Muscle of leg (tissue), 11 donors: ENCODE data around the gene JAZF1. TPM values are rescaled to one million over a fixed set of nuclear protein-coding genes. Genes with fewer than 3 reads are reported as not detected.

ENCODE experiments used
- DNase-seq: peaks from one replicate; pipeline ENCODE4 v3.0.0; 2013
- H3K27ac ChIP-seq: one replicate; pipeline ENCODE4 v1.5.1; 2013; ENCODE audit warnings: mild to moderate bottlenecking, low read length, control low read depth
- H3K27me3 ChIP-seq: one replicate; pipeline ENCODE4 v1.6.1; 2013; ENCODE audit warnings: low read length; ENCODE audit not compliant: control insufficient read depth, insufficient read depth
- H3K36me3 ChIP-seq: one replicate; pipeline ENCODE4 v1.6.1; 2013; ENCODE audit warnings: low read length; ENCODE audit not compliant: control insufficient read depth, insufficient read depth
- H3K4me1 ChIP-seq: one replicate; pipeline ENCODE4 v1.6.1; 2013; ENCODE audit warnings: low read length; ENCODE audit not compliant: control insufficient read depth, insufficient read depth
- H3K4me3 ChIP-seq: one replicate; pipeline ENCODE4 v1.5.1; 2013; ENCODE audit warnings: low read length, control low read depth
- H3K9me3 ChIP-seq: replicated peaks from 2 replicates; pipeline ENCODE4 v1.6.1; 2013; ENCODE audit warnings: low read depth, low read length; ENCODE audit not compliant: control insufficient read depth
- WGBS: methylation state at CpG from one replicate; pipeline ENCODE4 v1.1.5; 2013; ENCODE audit warnings: missing lambda C conversion rate; ENCODE audit not compliant: insufficient coverage; 5-methylcytosine and 5-hydroxymethylcytosine counted together
- polyA plus RNA-seq, 8 donors: library from polyadenylated mRNA; unstranded; fragments of 120-200 nt; gene quantifications; one replicate each; pipeline versions ENCODE4 v1.2.1 to v1.2.3, GENCODE V29; 2013; ENCODE audit warnings: inconsistent platforms in 1 of 8, low replicate concordance in 1 of 8; ENCODE audit not compliant: insufficient read length in 8 of 8, insufficient read depth in 1 of 8
- total RNA-seq: library from RNA; stranded (reverse); fragments of 120-200 nt; gene quantifications from one replicate; pipeline ENCODE4 v1.2.4, GENCODE V29; 2013

Gene JAZF1
- total and polyA plus RNA-seq, 9 donors: 12.7 to 30.3 (median 28.1) TPM

- H3K4me1 ChIP-seq: peaks cover 7% of the 10 kb centered on the region
- peak overlapping the region; percentile 63 for H3K27ac ChIP-seq
- WGBS: 93% methylated on average over 2 of the region's 8 CpGs
- H3K36me3 ChIP-seq: no peaks in the 10 kb centered on the region
- H3K27me3 ChIP-seq: no peaks in the 10 kb centered on the region
- no peak overlapping the region for H3K4me3 ChIP-seq
- no peaks in the 10 kb centered on the region for H3K9me3 ChIP-seq
- DNase-seq: peak; percentile 85
Observed at GRCh38 chr7:28083164-28083997, 97.2 kb downstream of the JAZF1 start.

DNA sequence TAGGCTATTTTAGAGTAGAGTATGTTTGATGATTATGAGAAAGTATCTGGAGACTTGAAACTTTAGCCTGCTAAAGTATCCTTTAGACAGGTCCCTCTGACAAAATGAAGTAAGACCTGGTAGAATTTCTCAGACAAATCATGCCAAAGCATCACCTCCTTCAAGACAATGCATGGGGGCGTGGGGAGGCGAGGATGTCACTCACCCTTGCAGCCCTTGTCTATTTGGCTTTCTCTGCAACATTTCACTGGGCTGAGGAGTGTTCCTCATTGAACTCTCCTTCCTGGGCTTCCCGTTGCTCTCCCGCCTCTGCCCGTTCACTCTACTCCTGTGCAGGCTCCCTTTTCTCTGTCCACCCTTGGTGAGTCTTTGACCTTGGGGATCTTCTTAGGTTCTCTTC is 98.5 kb downstream of the JAZF1 start:
- Histone ChIP-seq H3K27me3 (no peaks in the 10 kb centered on the region), H3K4me1 (peaks cover 7% of the 10 kb centered on the region), H3K27ac (no peak overlapping the region), H3K36me3 (no peaks in the 10 kb centered on the region), H3K4me3 (no peak overlapping the region), H3K9me3 (no peaks in the 10 kb centered on the region)
- WGBS: 75% methylated on average over 5 of the region's 5 CpGs
- no peak for DNase-seq

DNA sequence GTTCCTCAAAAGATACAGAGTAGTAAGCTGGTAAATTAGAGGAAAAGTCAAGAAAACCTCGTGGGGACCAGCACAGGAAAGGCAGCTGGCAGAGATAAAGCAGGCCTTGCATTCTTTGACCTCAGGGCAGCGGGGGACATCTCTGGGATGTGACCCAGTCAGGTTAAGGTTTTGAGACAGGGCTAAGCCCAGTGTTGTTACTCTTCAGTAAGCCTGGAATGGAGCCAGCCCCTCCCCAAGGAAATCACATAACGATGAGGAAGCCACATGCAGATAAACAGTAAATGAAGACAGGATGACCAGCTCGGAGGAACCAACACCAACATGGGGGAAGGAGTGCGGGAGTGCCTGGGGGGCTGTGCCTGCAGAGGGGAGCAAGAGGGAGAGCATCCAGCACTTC is 99.6 kb downstream of the JAZF1 start:
- Histone ChIP-seq H3K36me3 (no peaks in the 10 kb centered on the region), H3K27ac (no peak overlapping the region), H3K4me3 (no peak overlapping the region), H3K27me3 (no peaks in the 10 kb centered on the region), H3K4me1 (peaks cover 7% of the 10 kb centered on the region), H3K9me3 (no peaks in the 10 kb centered on the region)
- 53% methylated on average over 3 of the region's 5 CpGs for WGBS
- no peak for DNase-seq

DNA sequence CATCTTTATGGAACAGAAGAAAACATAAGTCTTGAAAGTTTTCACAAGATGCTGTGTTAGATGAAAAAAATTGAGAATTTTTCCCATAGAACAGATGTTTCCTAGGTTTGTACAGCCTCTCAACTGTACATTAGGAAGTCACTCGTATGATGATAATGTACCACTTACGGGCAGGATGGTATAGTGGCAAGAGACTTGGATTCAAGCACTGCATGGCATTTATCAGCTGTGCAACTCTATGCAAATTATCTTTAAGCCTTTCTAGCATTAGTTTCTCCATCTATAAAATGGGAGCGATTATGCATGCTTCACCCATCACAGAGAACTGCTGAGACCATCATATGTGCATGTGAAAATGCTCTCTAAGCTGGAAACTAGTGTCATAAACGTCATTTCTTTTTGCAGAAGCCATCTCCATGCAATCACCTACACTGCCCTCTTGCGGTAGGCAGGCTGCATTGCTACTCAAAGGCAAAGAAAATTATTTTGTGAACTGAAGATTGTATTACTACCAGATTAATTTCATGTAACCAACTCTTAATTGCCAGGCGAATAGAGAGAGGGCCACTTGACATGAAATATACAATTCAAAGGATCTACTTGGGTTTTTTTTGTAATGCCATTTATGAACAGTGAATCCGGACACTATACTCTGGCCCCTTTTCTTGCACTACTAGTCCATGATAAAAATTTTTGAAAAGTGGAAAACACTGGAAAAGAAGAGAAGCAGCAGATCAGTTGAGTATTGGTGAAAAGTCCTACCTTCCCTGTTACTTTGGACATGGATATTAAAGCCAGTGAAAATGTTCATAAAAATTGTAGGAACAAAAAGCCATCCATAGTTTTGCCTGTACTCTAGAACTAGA is 102.3 kb downstream of the JAZF1 start:
- H3K4me3 ChIP-seq: no peak overlapping the region
- WGBS: no CpG with 5 or more reads among the region's 7 CpGs
- no peaks in the 10 kb centered on the region for H3K36me3 ChIP-seq
- peak overlapping the region; percentile 17 for H3K27ac ChIP-seq
- no peaks in the 10 kb centered on the region for H3K9me3 ChIP-seq
- DNase-seq: peak; percentile 81
- no peaks in the 10 kb centered on the region for H3K27me3 ChIP-seq
- H3K4me1 ChIP-seq: peaks cover 7% of the 10 kb centered on the region

DNA sequence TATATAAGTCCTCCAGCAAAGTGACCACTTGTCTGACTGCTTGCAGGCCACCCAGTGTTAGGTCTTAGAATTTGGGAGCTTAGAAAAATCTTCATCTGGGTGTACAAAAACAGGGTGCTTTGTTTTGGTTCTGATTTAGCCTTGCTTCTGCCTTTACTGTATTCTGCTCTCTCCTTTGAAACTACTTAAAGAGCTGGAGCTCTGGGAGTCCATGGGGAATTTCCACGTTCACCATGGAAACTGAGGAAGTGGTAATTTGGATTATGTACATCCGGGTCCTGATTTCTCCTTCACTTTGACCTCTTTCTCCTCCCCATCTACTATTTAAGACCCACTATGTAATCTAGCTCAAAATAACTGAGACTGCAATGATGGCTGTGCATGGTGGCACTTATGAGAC is 103.0 kb downstream of the JAZF1 start:
- Histone ChIP-seq H3K27ac (peak overlapping the region; percentile 17), H3K27me3 (no peaks in the 10 kb centered on the region), H3K4me1 (peaks cover 4% of the 10 kb centered on the region), H3K4me3 (no peak overlapping the region), H3K36me3 (no peaks in the 10 kb centered on the region), H3K9me3 (no peaks in the 10 kb centered on the region)
- WGBS: no CpG with 5 or more reads among the region's 2 CpGs
- DNase-seq: peak; percentile 69

DNA sequence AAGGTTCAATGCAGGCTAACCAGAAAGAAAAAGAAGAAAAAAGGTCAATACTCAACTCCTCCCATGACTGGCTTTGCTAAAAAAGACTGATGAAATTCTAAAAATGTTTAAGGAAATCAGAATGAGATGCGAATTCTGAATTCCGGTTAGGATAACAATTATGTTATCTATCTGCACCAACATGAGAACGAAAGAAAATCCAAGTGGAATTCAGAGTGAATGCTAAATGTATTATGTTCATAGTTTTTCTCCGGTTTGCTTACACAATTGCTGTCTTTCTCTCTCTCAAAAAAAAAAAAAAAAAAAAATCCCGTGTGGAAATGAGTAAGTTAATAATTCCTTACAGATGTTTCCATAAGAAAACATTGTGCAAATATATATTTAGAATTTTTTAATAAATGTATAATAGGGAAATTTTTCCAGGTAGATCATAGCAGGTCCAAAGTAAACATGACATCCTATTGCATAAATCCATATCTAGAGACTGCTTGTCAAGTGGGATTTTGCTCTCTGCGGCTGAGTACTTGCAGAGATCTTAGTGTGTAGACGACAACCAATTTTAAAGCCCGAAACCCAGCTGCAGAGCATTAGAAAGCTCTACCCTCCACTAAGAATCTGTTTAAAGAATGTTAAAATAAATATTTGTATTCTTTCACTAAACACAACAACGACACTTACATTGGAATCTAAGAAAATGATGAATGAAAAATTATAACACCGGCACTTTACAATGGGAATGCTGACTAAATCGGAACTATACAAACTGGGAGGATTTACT is 104.0 kb downstream of the JAZF1 start:
- no peak overlapping the region for H3K4me3 ChIP-seq
- no peaks in the 10 kb centered on the region for H3K27me3 ChIP-seq
- WGBS: no CpG with 5 or more reads among the region's 11 CpGs
- no peaks in the 10 kb centered on the region for H3K36me3 ChIP-seq
- peaks cover 4% of the 10 kb centered on the region for H3K4me1 ChIP-seq
- no peaks in the 10 kb centered on the region for H3K9me3 ChIP-seq
- peak overlapping the region; percentile 76 for H3K27ac ChIP-seq
- DNase-seq: peak; percentile 65

- no peak for DNase-seq
- Histone ChIP-seq H3K27ac (peak overlapping the region; percentile 76), H3K36me3 (no peaks in the 10 kb centered on the region), H3K27me3 (no peaks in the 10 kb centered on the region), H3K4me1 (peaks cover 4% of the 10 kb centered on the region), H3K4me3 (no peak overlapping the region), H3K9me3 (no peaks in the 10 kb centered on the region)
- 37% methylated on average over 3 of the region's 3 CpGs for WGBS
Observed at GRCh38 chr7:28075674-28076358, 104.8 kb downstream of the JAZF1 start.

GRCh38 chr7:28072876-28073514 is 107.6 kb downstream of the JAZF1 start:
- H3K4me3 ChIP-seq: no peak overlapping the region
- H3K36me3 ChIP-seq: no peaks in the 10 kb centered on the region
- no peak for DNase-seq
- H3K4me1 ChIP-seq: peaks cover 26% of the 10 kb centered on the region
- no peaks in the 10 kb centered on the region for H3K9me3 ChIP-seq
- no peaks in the 10 kb centered on the region for H3K27me3 ChIP-seq
- no CpG with 5 or more reads among the region's 8 CpGs for WGBS
- H3K27ac ChIP-seq: no peak overlapping the region

GRCh38 chr7:28071570-28071969 is 109.0 kb downstream of the JAZF1 start:
- H3K36me3 ChIP-seq: no peaks in the 10 kb centered on the region
- peak overlapping the region; percentile 92 for H3K27ac ChIP-seq
- peak; percentile 56 for DNase-seq
- no peaks in the 10 kb centered on the region for H3K27me3 ChIP-seq
- no peak overlapping the region for H3K4me3 ChIP-seq
- peaks cover 26% of the 10 kb centered on the region for H3K4me1 ChIP-seq
- no peaks in the 10 kb centered on the region for H3K9me3 ChIP-seq
- no CpG with 5 or more reads among the region's 6 CpGs for WGBS
